HL-60 (cell line): Measurements from ENCODE around the gene ADAMTS16.

Experiments
- DNase-seq, 2 experiments: peaks; one replicate each; pipeline ENCODE4 v3.0.0-alpha.2; 2010 to 2020; ENCODE audit warnings: low read depth in 1 of 2, low spot score in 1 of 2
- H3K27ac ChIP-seq: fragments of 250-450 bp; sonication (Bioruptor Pico); replicated peaks from 2 replicates; pipeline ENCODE4 v1.5.1; 2020; ENCODE audit warnings: mild to moderate bottlenecking, moderate library complexity
- H3K27me3 ChIP-seq: fragments of 250-450 bp; sonication (Bioruptor Pico); 2 replicates; pipeline ENCODE4 v1.5.1; 2021; ENCODE audit warnings: mild to moderate bottlenecking, moderate library complexity; ENCODE audit not compliant: insufficient read depth, poor library complexity, severe bottlenecking
- H3K4me3 ChIP-seq: replicated peaks from 2 replicates; pipeline ENCODE4 v1.5.1; 2011; ENCODE audit warnings: mild to moderate bottlenecking, control low read depth, low read length; ENCODE audit not compliant: insufficient read depth
- CTCF ChIP-seq: IDR thresholded peaks from one replicate; pipeline ENCODE4 v1.5.1; 2011; ENCODE audit warnings: low read length, control low read depth, inconsistent platforms; ENCODE audit not compliant: insufficient read depth
- GABPA ChIP-seq: IDR thresholded peaks from 2 replicates; pipeline ENCODE4 v1.6.1; 2012; ENCODE audit warnings: low read depth
- POLR2AphosphoS5 ChIP-seq: IDR thresholded peaks from 2 replicates; pipeline ENCODE4 v1.6.1; 2012; ENCODE audit warnings: low read depth
- REST ChIP-seq: IDR thresholded peaks from 2 replicates; pipeline ENCODE4 v1.6.1; 2012; ENCODE audit warnings: low read depth; ENCODE audit not compliant: insufficient replicate concordance
- SPI1 ChIP-seq: IDR thresholded peaks from 2 replicates; pipeline ENCODE4 v1.6.1; 2012; ENCODE audit warnings: low read depth, mild to moderate bottlenecking, borderline replicate concordance

Gene ADAMTS16

GRCh38 chr5:5290674-5291334, 150.7 kb downstream of the ADAMTS16 start:
- TF ChIP-seq SPI1 (no peak), POLR2AphosphoS5 (no peak), CTCF (no peak), GABPA (no peak), REST (no peak)
- Histone ChIP-seq H3K27ac (no peak overlapping the region), H3K4me3 (no peak overlapping the region), H3K27me3 (peaks cover 2% of the 10 kb centered on the region)
- no peak for DNase-seq

GRCh38 chr5:5291357-5291756, 151.2 kb downstream of the ADAMTS16 start:
- H3K4me3 ChIP-seq = no peak overlapping the region
- no peak overlapping the region for H3K27ac ChIP-seq
- TF ChIP-seq REST = no peak
- no peak for TF ChIP-seq SPI1
- TF ChIP-seq POLR2AphosphoS5 = no peak
- TF ChIP-seq GABPA = no peak
- no peak for TF ChIP-seq CTCF
- DNase-seq = no peak
- H3K27me3 ChIP-seq = peaks cover 2% of the 10 kb centered on the region

GRCh38 chr5:5293029-5293428, 152.9 kb downstream of the ADAMTS16 start:
- DNase-seq = no peak
- TF ChIP-seq SPI1 = no peak
- no peak for TF ChIP-seq CTCF
- no peak for TF ChIP-seq POLR2AphosphoS5
- no peak for TF ChIP-seq GABPA
- TF ChIP-seq REST = no peak
- Histone ChIP-seq H3K27ac (no peak overlapping the region), H3K27me3 (peaks cover 2% of the 10 kb centered on the region), H3K4me3 (no peak overlapping the region)
